ENCODE results near the gene CTU2. TPM values are rescaled to one million over a fixed set of nuclear protein-coding genes. Genes with fewer than 3 reads are reported as not detected.

Gene CTU2
- total RNA-seq (10 to 100 TPM; 26.0 to 43.3 (median 28.3) TPM), polyA plus RNA-seq (10 to 100 TPM; 13.0 to 14.8 TPM), total RNA-seq (17.6 reads per million, percentile 47 among the genes with 10 or more reads in this experiment)

DNA sequence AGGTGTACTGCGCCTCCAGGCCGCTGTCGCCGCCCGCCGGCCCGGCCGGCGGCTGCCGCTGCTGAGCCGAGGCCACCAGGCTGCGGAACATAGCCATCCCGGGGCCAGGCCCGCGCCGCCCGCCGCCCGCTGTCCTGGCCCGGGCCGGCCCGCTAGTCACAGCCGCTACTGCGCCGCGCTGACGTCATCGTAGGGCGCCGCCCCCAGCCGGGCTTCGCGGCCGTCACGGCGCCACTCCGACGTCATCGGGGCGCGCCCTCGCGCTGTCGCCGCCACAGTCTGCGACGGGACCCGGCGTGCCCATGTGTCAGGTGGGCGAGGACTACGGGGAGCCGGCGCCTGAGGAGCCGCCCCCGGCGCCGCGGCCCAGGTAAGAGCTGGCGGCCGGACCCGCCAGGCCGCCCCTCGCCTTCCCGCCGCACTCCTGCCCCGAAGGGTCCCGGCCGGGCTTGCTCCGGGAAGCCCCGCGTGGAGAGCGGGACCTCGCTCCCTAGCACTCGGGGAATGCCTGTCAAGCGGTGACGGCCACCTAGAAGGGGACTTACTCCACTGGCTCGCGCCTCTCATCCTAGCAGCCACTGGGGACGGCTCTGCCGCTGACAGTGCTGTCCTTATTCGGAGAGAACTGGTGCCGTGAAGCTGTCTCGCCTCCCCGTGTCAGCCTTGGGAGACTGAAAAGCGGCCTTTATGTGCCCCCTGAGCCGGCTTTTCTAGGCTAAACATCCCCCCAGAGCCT, at the start of gene CTU2, which contains the start of gene RNF166:
Gene CTU2, plus strand, starts transcription at position 275 of the 736 bp plus-strand sequence. Its CDS starts 28 bp downstream, at position 303.
Gene RNF166, minus strand, starts transcription at position 180 of the 736 bp plus-strand sequence. Its CDS starts 83 bp downstream, at position 97.
- peak within 1 kb of the TSS; percentile 79 for H3K4me3 ChIP-seq (ENCODE audit: low read length)
- H3K4me1 Mint-ChIP-seq, result peaks cover 31 to 45% (median 41%) of the 10 kb centered on the region in 7 donors

DNA sequence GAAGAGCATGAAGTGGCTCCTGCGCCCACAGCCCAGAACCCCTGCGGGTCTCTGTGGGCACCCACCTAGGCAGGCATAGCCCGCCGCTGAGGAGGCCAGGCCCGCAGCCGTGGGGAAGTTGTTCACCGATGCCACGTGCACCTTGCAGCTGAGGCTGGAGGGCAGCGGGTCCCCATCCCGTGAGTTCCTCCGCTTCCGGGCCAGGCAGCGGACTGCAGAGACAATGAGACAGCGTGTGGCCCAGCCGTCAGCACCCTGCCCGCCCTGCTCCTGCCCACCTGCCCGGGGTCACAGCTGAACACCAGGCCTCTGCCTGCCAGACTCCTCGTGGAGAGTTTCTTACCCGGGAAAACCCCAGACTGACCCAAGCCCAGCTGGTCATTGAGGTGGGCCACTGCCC, 48.9 kb upstream of the CTU2 start:
- H3K4me1 ChIP-seq (ENCODE audit: control insufficient read depth in 2 of 2, insufficient read depth in 2 of 2, low read length in 2 of 2), result peaks cover 3 to 6% of the 10 kb centered on the region in 2 donors
- peaks cover 0 to 38% (median 0%) of the 10 kb centered on the region in 3 experiments for H3K36me3 ChIP-seq (ENCODE audit: control insufficient read depth in 2 of 3, insufficient read depth in 3 of 3, low read length in 3 of 3)
- Mint-ChIP-seq H3K4me1 (peaks cover 10 to 20% (median 12%) of the 10 kb centered on the region in 7 donors), H3K27ac (no peak overlapping the region), H3K4me3 (no peak overlapping the region), H3K36me3 (peaks cover 0 to 11% (median 2%) of the 10 kb centered on the region in 5 donors), H3K27me3 (no peaks in the 10 kb centered on the region), H3K9me3 (no peaks in the 10 kb centered on the region)
- intact Hi-C loops (cut with micrococcal nuclease), result no loop called here
- no peak overlapping the region for H3K4me3 ChIP-seq (ENCODE audit: low read length)
- CTCF ChIA-PET, result no interaction called here
- no peak for DNase-seq
- H3K9me3 ChIP-seq (ENCODE audit: control insufficient read depth in 2 of 3, low read length in 3 of 3), result no peaks in the 10 kb centered on the region
- POLR2A ChIA-PET, result no interaction called here
- no peak overlapping the region for H3K27ac ChIP-seq (ENCODE audit: low read depth, low read length)
- H3K27me3 ChIP-seq (ENCODE audit: control insufficient read depth in 2 of 2, insufficient read depth in 2 of 2, low read length in 2 of 2), result no peaks in the 10 kb centered on the region
- no peak for ATAC-seq

More for the DNA sequence above, at the start of gene CTU2, which contains the start of gene RNF166:
- ChIA-PET CTCF (interaction anchor here (1.2 kb wide), 1 partner anchor 21 kb away, joined by 5 read pairs; no protein-coding TSS in a partner anchor), POLR2A (interaction anchor here (0.6 to 2.3 kb wide), 6 partner anchors 19 to 151 kb away, joined by 3 to 17 read pairs (median 8); partner anchors contain the start of genes GALNS, TRAPPC2L and ZC3H18)
- ATAC-seq, result peak; percentile 84
- peaks cover 0 to 21% (median 0%) of the 10 kb centered on the region in 3 experiments for H3K36me3 ChIP-seq (ENCODE audit: control insufficient read depth in 2 of 3, insufficient read depth in 3 of 3, low read length in 3 of 3)
- Mint-ChIP-seq H3K36me3 (peaks cover 0 to 13% (median 0%) of the 10 kb centered on the region in 5 donors), H3K27me3 (no peaks in the 10 kb centered on the region), H3K27ac (peak within 1 kb of the TSS; percentile 85 to 98 (median 97)), H3K9me3 (no peaks in the 10 kb centered on the region), H3K4me3 (peak within 1 kb of the TSS; percentile 78 to 98 (median 94))
- peak within 1 kb of the TSS; percentile 88 for H3K27ac ChIP-seq (ENCODE audit: low read depth, low read length)
- no peaks in the 10 kb centered on the region for H3K27me3 ChIP-seq (ENCODE audit: control insufficient read depth in 2 of 2, insufficient read depth in 2 of 2, low read length in 2 of 2)
- DNase-seq, result peak; percentile 86 to 98 (median 92)
- peaks cover 25 to 40% of the 10 kb centered on the region in 2 donors for H3K4me1 ChIP-seq (ENCODE audit: control insufficient read depth in 2 of 2, insufficient read depth in 2 of 2, low read length in 2 of 2)
- intact Hi-C loops (cut with micrococcal nuclease), result loop anchor here (1.0 to 10.0 kb wide), 10 partner anchors 43 to 1018 kb away; partner anchors contain the start of genes MVD (in 2 of the 2), ZC3H18 (in 2 of the 2), BANP (in 1 of the 2) and CDT1 (in 1 of the 2)
- no peaks in the 10 kb centered on the region for H3K9me3 ChIP-seq (ENCODE audit: control insufficient read depth in 2 of 3, low read length in 3 of 3)

DNA sequence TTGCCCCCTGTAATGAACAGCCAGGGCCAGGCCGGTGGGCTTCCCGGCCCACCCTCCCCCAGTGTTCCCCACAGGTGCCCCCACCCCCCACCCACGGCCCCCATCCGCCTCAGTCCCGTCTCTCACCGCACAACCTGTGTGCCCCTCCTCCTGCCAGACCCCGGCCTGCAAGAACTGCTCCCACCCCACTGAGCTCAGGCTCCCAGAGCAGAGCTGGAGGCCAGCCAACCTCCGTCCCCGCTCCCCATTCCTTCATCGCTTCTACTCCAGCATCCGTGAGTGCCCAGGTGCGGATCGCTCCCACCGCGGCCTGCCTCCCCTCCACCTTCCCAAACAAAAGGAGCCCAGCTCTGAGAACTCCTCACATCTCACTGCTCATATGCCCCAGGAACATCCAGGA, 47.6 kb upstream of the CTU2 start:
- CTCF ChIA-PET, result no interaction called here

DNA sequence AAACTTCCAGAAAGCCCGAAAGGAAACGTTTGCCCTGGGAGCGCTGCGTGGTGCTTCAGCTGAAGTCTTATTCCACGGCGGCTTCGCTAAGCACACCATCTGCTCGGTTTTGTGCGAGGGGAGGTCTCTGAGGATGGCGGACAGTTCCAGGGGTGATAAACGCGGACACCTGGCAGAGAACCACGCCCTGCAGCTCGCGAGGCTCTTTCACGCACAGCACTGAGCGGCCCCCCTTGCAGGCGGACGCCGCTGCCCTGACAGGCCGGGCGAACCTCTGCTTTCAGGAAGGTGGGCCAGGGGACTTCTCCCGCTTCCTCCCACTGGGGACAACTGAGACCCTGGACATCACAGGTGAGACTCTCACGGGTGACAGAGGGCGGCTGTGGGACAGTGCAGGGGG, 47.1 kb upstream of the CTU2 start:
- no peak overlapping the region for H3K4me3 Mint-ChIP-seq
- Histone ChIP-seq H3K4me3 (ENCODE audit: low read length) (no peak overlapping the region), H3K9me3 (ENCODE audit: control insufficient read depth in 2 of 3, low read length in 3 of 3) (no peaks in the 10 kb centered on the region), H3K27ac (ENCODE audit: low read depth, low read length) (no peak overlapping the region), H3K4me1 (ENCODE audit: control insufficient read depth in 2 of 2, insufficient read depth in 2 of 2, low read length in 2 of 2) (peaks cover 7 to 8% of the 10 kb centered on the region in 2 donors), H3K36me3 (ENCODE audit: control insufficient read depth in 2 of 3, insufficient read depth in 3 of 3, low read length in 3 of 3) (peaks cover 0 to 43% (median 0%) of the 10 kb centered on the region in 3 experiments), H3K27me3 (ENCODE audit: control insufficient read depth in 2 of 2, insufficient read depth in 2 of 2, low read length in 2 of 2) (no peaks in the 10 kb centered on the region)
- peaks cover 12 to 20% (median 13%) of the 10 kb centered on the region in 7 donors for H3K4me1 Mint-ChIP-seq
- DNase-seq, result no peak
- H3K27ac Mint-ChIP-seq, result peak overlapping the region in 1 of 9 donors; percentile 86
- H3K9me3 Mint-ChIP-seq, result no peaks in the 10 kb centered on the region
- peaks cover 0 to 6% (median 2%) of the 10 kb centered on the region in 5 donors for H3K36me3 Mint-ChIP-seq
- no peak for ATAC-seq
- H3K27me3 Mint-ChIP-seq, result no peaks in the 10 kb centered on the region
- POLR2A ChIA-PET, result no interaction called here
- CTCF ChIA-PET, result no interaction called here
- intact Hi-C loops (cut with micrococcal nuclease), result no loop called here

More for the DNA sequence above, 47.6 kb upstream of the CTU2 start:
- peaks cover 3 to 8% of the 10 kb centered on the region in 2 donors for H3K4me1 ChIP-seq (ENCODE audit: control insufficient read depth in 2 of 2, insufficient read depth in 2 of 2, low read length in 2 of 2)
- ATAC-seq, result no peak
- H3K27me3 ChIP-seq (ENCODE audit: control insufficient read depth in 2 of 2, insufficient read depth in 2 of 2, low read length in 2 of 2), result no peaks in the 10 kb centered on the region
- no peak for DNase-seq
- no peaks in the 10 kb centered on the region for H3K9me3 ChIP-seq (ENCODE audit: control insufficient read depth in 2 of 3, low read length in 3 of 3)
- H3K9me3 Mint-ChIP-seq, result no peaks in the 10 kb centered on the region
- H3K27me3 Mint-ChIP-seq, result no peaks in the 10 kb centered on the region
- H3K36me3 ChIP-seq (ENCODE audit: control insufficient read depth in 2 of 3, insufficient read depth in 3 of 3, low read length in 3 of 3), result peaks cover 0 to 43% (median 0%) of the 10 kb centered on the region in 3 experiments
- peak overlapping the region in 1 of 9 donors; percentile 86 for H3K27ac Mint-ChIP-seq
- intact Hi-C loops (cut with micrococcal nuclease), result no loop called here
- H3K4me3 ChIP-seq (ENCODE audit: low read length), result no peak overlapping the region
- H3K4me1 Mint-ChIP-seq, result peaks cover 10 to 19% (median 15%) of the 10 kb centered on the region in 7 donors
- peaks cover 0 to 6% (median 2%) of the 10 kb centered on the region in 5 donors for H3K36me3 Mint-ChIP-seq
- H3K27ac ChIP-seq (ENCODE audit: low read depth, low read length), result no peak overlapping the region
- H3K4me3 Mint-ChIP-seq, result no peak overlapping the region
- POLR2A ChIA-PET, result no interaction called here

DNA sequence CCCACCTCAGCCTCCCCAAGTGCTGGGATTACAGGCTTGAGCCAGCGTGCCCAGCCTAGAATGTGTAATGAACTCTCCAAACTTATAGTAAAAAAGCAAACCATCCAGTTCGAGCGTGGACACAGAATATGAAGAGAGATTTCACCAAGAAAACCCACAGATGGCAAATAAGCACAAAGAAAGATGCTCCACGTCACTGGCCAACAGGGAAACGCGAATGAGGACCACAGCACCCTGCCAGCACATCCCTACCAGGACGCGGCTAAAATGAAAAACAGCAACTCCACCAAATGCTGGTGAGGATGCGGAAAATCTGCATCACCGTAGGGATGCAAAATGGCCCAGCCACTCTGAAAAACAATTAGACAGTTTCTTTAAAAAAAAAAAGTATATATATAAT, 44.8 kb upstream of the CTU2 start:
- no peaks in the 10 kb centered on the region for H3K9me3 ChIP-seq (ENCODE audit: control insufficient read depth in 2 of 3, low read length in 3 of 3)
- Mint-ChIP-seq H3K4me3 (peak overlapping the region in 9 of 10 donors; percentile 28 to 95 (median 54)), H3K9me3 (no peaks in the 10 kb centered on the region), H3K4me1 (peaks cover 12 to 26% (median 18%) of the 10 kb centered on the region in 7 donors), H3K36me3 (peaks cover 0 to 2% (median 0%) of the 10 kb centered on the region in 5 donors), H3K27me3 (no peaks in the 10 kb centered on the region), H3K27ac (peak overlapping the region in 5 of 9 donors; percentile 3 to 66 (median 53))
- DNase-seq, result no peak
- H3K27me3 ChIP-seq (ENCODE audit: control insufficient read depth in 2 of 2, insufficient read depth in 2 of 2, low read length in 2 of 2), result no peaks in the 10 kb centered on the region
- intact Hi-C loops (cut with micrococcal nuclease), result no loop called here
- ChIA-PET POLR2A (interaction anchor here (0.6 to 2.6 kb wide), 2 partner anchors 12 to 226 kb away, joined by 4 to 5 read pairs; no protein-coding TSS in a partner anchor), CTCF (no interaction called here)
- H3K36me3 ChIP-seq (ENCODE audit: control insufficient read depth in 2 of 3, insufficient read depth in 3 of 3, low read length in 3 of 3), result peaks cover 0 to 25% (median 0%) of the 10 kb centered on the region in 3 experiments
- no peak for ATAC-seq
- H3K4me1 ChIP-seq (ENCODE audit: control insufficient read depth in 2 of 2, insufficient read depth in 2 of 2, low read length in 2 of 2), result peaks cover 8% of the 10 kb centered on the region in 2 donors
- H3K27ac ChIP-seq (ENCODE audit: low read depth, low read length), result no peak overlapping the region
- H3K4me3 ChIP-seq (ENCODE audit: low read length), result no peak overlapping the region

DNA sequence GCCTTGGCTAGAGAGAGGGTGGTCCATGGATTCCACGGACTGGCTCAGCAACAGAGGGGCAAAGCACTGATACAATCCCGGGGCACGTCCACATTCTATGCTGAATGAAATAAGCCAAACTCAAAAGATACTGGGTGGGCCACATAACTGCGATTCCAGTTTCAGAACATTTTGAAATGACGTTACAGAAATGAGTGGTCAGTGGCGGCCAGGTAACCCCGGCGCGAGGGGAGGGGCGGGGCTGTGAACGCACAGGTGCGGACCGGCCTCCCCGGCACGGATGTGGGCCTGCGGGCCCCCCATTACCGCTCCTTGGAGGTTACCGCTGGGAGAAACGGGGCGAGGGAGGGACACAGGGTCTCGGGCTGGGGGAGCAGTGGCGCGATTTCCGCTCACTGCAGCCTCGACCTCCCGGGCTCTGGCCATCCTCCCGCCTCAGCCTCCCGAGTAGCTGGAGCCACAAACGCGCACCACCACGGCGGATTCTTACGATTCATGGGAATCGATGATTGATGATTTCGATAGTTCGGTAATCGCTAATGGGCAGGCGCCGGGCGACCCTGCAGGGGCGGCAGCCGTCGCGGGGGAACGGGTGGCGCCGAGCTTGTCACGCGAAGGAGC, 44.0 kb upstream of the CTU2 start:
- ATAC-seq (no peak), DNase-seq (peak in 1 of 9 donors; percentile 45)
- H3K36me3 Mint-ChIP-seq, result peaks cover 0 to 3% (median 0%) of the 10 kb centered on the region in 5 donors
- H3K9me3 Mint-ChIP-seq, result no peaks in the 10 kb centered on the region
- Histone ChIP-seq H3K27me3 (ENCODE audit: control insufficient read depth in 2 of 2, insufficient read depth in 2 of 2, low read length in 2 of 2) (no peaks in the 10 kb centered on the region), H3K4me3 (ENCODE audit: low read length) (peak overlapping the region; percentile 89), H3K4me1 (ENCODE audit: control insufficient read depth in 2 of 2, insufficient read depth in 2 of 2, low read length in 2 of 2) (peaks cover 8% of the 10 kb centered on the region in 2 donors), H3K36me3 (ENCODE audit: control insufficient read depth in 2 of 3, insufficient read depth in 3 of 3, low read length in 3 of 3) (peaks cover 0 to 17% (median 0%) of the 10 kb centered on the region in 3 experiments), H3K9me3 (ENCODE audit: control insufficient read depth in 2 of 3, low read length in 3 of 3) (no peaks in the 10 kb centered on the region), H3K27ac (ENCODE audit: low read depth, low read length) (peak overlapping the region; percentile 95)
- ChIA-PET CTCF (interaction anchor here (0.7 kb wide), 1 partner anchor 585 kb away, joined by 3 read pairs; no protein-coding TSS in a partner anchor), POLR2A (interaction anchor here (0.7 to 4.0 kb wide), 12 partner anchors 11 to 74 kb away, joined by 3 to 33 read pairs (median 4); no protein-coding TSS in a partner anchor)
- intact Hi-C loops (cut with micrococcal nuclease), result loop anchor here in 1 of 2 donors (2.0 kb wide), 2 partner anchors 194 to 584 kb away; partner anchors contain the start of genes GALNS and TRAPPC2L
- peak overlapping the region; percentile 82 to 95 (median 92) for H3K4me3 Mint-ChIP-seq
- no peaks in the 10 kb centered on the region for H3K27me3 Mint-ChIP-seq
- H3K27ac Mint-ChIP-seq, result peak overlapping the region; percentile 3 to 93 (median 89)
- peaks cover 12 to 26% (median 18%) of the 10 kb centered on the region in 7 donors for H3K4me1 Mint-ChIP-seq

Data from naive thymus-derived CD4-positive, alpha-beta T cell (primary cell).